Hypothalamus (tissue), 51 donors: Measurements from ENCODE around the gene AMD1.

Experiments used
- DNase-seq, 51 donors: peaks; one replicate each; lab custom pipeline; 2025; lab: John Stamatoyannopoulos, UW

Gene AMD1

DNA sequence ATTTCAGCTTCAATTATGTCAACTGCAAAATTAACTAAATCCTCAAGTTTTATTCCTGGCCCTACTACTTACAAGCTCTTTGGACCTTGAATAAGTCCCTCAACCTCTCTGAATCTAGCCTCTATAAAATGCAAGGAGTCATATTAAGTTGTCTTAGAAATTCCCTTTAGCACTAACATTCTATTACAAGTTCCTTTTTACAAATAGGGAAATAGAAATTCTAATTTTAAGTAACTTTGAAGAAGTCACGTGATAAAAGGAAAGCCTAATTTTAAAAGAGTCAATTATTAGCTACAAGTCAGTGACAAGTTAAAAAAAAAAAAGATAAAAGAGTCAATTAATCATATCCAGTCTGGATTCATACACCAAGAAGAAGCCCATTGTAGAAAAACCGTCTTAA lies 59.3 kb downstream of the AMD1 start:
- no peak for DNase-seq

DNA sequence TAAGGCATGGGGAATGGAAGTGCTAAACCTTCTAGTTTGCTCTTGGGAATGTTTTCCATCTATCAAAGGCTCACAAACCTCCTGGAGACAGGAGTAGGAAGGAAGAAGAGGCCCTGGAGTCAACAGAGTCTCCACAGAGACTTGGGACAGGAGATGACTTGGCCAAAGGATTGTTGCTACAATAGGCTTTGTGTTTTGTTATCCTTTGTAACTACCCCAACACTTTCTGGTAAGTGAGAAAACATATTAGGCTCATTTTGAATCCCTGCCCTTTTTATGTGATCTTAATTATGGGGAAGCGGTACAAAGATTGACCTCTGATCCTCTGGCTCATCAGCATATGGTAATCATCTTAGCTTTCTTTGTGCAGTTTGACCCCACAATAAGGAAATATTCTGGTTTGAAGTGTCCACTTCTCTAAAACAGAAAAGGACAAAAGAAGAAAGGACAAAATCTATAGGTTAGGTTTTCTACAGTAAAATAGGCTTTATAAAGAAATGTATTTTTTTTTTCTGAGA lies 59.9 kb downstream of the AMD1 start:
- no peak for DNase-seq

DNA sequence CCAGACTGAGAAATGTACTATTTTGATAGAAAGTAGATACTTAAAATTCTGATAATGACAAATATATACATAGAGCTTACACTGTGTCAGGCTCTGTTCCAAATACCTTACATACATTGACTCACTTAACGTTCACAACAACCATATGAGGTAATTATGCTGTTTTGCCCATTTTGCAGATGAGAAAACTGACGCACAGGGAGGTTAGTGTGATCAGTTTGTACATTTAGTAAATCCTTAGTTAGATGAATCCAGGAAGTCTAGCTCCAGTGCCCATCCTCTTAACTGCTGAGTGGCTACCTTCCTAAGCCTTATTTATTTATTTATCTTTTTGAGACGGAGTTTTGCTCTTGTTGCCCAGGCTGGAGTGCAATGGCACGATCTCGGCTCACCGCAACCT lies 60.6 kb downstream of the AMD1 start:
- DNase-seq, result no peak

DNA sequence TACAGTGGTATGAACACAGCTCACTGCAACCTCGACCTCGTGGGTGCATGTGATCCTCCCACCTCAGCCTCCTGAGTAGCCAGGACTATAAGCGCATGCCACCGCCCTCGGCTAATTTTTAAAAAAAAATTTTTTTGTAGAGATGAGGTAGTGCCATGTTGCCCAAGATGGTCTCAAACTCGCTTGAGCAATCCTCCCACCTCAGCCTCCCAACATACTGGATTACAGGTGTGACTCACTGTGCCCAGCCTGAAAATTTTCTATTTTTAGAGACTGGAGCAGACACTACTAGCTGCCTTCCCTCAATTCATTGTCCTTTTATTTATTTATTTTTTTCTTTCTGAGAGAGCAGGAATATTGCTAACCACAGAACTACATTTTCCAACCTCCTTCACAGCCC lies 63.6 kb downstream of the AMD1 start:
- no peak for DNase-seq

DNA sequence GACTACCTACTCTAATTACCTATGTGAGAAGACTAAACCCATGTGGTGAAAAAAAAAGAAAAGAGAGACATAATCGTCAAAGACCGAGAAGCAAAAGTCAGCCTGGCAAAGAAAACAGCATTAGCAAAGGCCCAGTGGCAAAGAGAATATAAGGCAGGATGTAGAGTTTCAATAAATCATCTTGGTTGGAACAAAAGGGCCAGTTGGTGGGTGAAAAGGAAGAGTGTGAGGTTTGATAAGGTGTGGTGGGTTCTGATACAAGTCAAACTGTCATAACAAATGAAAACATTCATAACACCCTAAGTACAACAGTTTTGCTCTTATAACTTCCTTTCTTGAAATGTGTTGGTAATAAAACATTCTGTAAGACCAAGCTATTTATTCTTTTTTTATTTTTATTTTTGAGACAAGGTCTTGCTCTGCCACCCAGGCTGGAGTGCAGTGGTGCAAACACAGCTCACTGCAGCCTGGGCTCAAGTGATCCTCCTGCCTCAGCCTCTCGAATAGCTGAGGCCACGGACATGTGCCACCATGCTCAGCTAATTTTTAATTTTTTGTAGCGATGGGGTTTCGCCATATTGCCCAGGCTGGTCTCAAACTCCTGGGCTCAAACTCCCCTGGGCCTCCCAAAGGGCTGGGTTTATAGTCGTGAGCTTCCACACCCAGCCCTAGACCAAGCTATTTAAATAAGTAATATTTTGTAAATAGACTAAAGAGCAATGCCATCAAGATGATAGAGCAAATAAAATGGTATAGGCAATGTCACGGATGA lies 65.0 kb downstream of the AMD1 start:
- DNase-seq, result no peak

DNA sequence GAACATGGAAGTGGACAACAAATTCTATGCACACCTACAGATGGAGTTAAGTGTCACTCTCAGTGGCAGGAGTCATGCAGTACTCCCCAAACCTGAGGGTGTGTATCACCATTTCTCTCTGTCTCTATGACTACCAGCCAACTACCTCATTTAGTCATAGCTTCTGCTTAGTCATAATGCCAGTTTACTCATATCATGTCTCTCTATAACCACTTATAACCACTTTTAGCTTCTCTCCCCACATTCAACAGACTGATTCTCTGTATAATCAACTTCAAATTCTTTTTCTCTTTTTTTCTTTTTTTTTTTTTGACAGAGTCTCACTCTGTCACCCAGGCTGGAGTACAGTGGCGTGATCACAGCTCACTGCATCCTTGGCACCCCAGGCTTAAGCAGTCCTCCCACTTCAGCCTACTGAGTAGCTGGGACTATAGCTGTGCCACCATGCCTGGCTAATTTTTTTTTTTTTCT lies 70.1 kb downstream of the AMD1 start:
- peak in 2 of 51 donors; percentile 14 to 24 for DNase-seq
